Endothelial cell (in vitro differentiated cells): ENCODE results near the gene TSC22D1. TPM values are rescaled to one million over a fixed set of nuclear protein-coding genes. Genes with fewer than 3 reads are reported as not detected.

Experiments used
- DNase-seq: peaks from one replicate; pipeline ENCODE4 v3.0.0; 2021; ENCODE audit warnings: low spot score
- H3K27ac Mint-ChIP-seq: one replicate; pipeline ENCODE4 v1.8.0; 2021; ENCODE audit warnings: mixed read lengths, inconsistent platforms; ENCODE audit not compliant: unreplicated experiment
- H3K27me3 Mint-ChIP-seq: one replicate; pipeline ENCODE4 v1.8.0; 2021; ENCODE audit warnings: mild to moderate bottlenecking, moderate library complexity, mixed read lengths, inconsistent platforms; ENCODE audit not compliant: unreplicated experiment
- H3K36me3 Mint-ChIP-seq: one replicate; pipeline ENCODE4 v1.8.0; 2021; ENCODE audit warnings: mild to moderate bottlenecking, low read depth, mixed read lengths, inconsistent platforms; ENCODE audit not compliant: unreplicated experiment
- H3K4me1 Mint-ChIP-seq: one replicate; pipeline ENCODE4 v1.8.0; 2021; ENCODE audit warnings: mild to moderate bottlenecking, mixed read lengths, inconsistent platforms; ENCODE audit not compliant: unreplicated experiment
- H3K4me3 Mint-ChIP-seq: one replicate; pipeline ENCODE4 v1.8.0; 2021; ENCODE audit warnings: mild to moderate bottlenecking, mixed read lengths, inconsistent platforms; ENCODE audit not compliant: unreplicated experiment
- H3K9me3 Mint-ChIP-seq: one replicate; pipeline ENCODE4 v1.8.0; 2021; ENCODE audit warnings: mixed read lengths, inconsistent platforms; ENCODE audit not compliant: unreplicated experiment
- total RNA-seq: library from RNA; stranded (reverse); fragmentation: NEBNext Ultra II Directional; extraction: Animal tissue kit (Norgen Biotek cat#: 25700); gene quantifications from one replicate; pipeline ENCODE4 v1.2.1, GENCODE V29; 2021; ENCODE audit not compliant: unreplicated experiment
- TF ChIP-seq, protein P1 (sequence below): fragments of 200-600 bp; sonication (generic); IDR thresholded peaks from one replicate; pipeline ENCODE4 v1.5.0; 2021; ENCODE audit warnings: antibody characterized with exemption; ENCODE audit not compliant: unreplicated experiment

TSC22D1 gene
- total RNA-seq, 1 donor from 2014 or later: 73.0 TPM

DNA sequence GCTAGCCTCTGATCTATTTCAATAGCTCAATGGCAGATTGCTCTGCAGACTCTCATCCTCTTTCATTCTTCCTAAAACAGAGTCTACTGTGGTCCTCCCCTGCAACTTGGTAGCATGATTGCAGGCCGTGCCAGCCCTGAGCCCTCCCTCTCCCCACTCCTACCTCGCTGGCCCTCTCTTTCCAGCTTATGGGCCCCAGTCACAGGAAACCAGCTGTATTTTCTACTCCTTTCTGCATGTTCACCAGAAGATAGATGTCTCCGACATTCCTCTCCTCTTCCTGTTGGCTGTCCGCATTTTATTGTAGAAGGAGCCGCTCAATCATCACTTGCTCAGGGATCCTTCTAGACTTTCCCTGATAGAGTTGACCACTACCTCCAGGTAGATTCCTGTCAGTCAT lies 152.3 kb downstream of the TSC22D1 start:
- no peak for DNase-seq
- TF ChIP-seq, protein P1, sequence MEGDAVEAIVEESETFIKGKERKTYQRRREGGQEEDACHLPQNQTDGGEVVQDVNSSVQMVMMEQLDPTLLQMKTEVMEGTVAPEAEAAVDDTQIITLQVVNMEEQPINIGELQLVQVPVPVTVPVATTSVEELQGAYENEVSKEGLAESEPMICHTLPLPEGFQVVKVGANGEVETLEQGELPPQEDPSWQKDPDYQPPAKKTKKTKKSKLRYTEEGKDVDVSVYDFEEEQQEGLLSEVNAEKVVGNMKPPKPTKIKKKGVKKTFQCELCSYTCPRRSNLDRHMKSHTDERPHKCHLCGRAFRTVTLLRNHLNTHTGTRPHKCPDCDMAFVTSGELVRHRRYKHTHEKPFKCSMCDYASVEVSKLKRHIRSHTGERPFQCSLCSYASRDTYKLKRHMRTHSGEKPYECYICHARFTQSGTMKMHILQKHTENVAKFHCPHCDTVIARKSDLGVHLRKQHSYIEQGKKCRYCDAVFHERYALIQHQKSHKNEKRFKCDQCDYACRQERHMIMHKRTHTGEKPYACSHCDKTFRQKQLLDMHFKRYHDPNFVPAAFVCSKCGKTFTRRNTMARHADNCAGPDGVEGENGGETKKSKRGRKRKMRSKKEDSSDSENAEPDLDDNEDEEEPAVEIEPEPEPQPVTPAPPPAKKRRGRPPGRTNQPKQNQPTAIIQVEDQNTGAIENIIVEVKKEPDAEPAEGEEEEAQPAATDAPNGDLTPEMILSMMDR: no peak
- H3K4me1 Mint-ChIP-seq: peaks cover 17% of the 10 kb centered on the region
- no peak overlapping the region for H3K4me3 Mint-ChIP-seq
- peaks cover 7% of the 10 kb centered on the region for H3K27me3 Mint-ChIP-seq
- H3K36me3 Mint-ChIP-seq: no peaks in the 10 kb centered on the region
- H3K9me3 Mint-ChIP-seq: no peaks in the 10 kb centered on the region
- no peak overlapping the region for H3K27ac Mint-ChIP-seq

DNA sequence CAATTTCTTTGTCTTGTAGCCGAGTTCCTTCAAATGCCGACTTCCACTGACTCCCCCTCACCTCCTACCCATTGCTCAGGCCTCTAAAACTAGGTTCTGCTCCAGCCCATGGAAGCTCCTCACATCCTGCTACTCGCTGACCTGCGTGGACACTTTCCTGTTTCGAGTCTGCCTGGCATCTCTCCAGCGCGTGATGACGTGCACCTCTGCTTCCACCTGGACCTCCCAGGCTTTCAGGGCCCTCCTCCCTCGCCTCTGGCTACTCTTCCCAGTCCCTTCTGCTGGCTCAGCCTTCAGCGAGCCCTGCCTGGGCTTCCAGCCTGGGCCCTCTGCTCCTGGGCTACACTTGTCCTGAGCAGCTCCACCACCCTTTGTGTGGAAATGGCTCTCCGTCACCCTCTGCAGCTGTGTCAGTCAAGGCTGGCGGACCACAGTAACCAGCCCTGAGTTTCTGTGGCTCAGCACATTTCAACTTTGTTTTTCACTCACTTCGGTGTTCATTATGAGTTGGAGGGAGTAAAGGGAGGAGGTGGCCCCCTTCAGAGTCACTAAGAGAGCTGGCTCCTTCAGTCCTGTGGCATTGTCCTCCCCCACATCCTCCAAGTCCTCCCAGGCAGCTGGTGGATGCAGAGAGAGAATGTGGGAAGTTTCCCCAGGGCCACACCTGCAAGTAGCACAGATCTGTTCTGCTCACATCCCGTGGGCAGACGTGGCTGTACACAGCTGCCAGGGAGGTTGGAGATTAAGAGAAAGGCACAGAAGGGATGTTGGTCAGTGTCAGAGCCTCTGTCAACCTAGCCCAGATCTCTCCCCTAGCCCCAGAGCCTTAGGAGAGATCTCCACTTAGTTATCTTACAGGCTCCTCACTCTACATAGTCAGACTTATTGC lies 153.1 kb downstream of the TSC22D1 start:
- no peak for DNase-seq
- H3K27ac Mint-ChIP-seq: no peak overlapping the region
- H3K9me3 Mint-ChIP-seq: no peaks in the 10 kb centered on the region
- H3K4me3 Mint-ChIP-seq: no peak overlapping the region
- TF ChIP-seq, protein P1: no peak
- H3K4me1 Mint-ChIP-seq: peaks cover 17% of the 10 kb centered on the region
- peaks cover 7% of the 10 kb centered on the region for H3K27me3 Mint-ChIP-seq
- no peaks in the 10 kb centered on the region for H3K36me3 Mint-ChIP-seq

DNA sequence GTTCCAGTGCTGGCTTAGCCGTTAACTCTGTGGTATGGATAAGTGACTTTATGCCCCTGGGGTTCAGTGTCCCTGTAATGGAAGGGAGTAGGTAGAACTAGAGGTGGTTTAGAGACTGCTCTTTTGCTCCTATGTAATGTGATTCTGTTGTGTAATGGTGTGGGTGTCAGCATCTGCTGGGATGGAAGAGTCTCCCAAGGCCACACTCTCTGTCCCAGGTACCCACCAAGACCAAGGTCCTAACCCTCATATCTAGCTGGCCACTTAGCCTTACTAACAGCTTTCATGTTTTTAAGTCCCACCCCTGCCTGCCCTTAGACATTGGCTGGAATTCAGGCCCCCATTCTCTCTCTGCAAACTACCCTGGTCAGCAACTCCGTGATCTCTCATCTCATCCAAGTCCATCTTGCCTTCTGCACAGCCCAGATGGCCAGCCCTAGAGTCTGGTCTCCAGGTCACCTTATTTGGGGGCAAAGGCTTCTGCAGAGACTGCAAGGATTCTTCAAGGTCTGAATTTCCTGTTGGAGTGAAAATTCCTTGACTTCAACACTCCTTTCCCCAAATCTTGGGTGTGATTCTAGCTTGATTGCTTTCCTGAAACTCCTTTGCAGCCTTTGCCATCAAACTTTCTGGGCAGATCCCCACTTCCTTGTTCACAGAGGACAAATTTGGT lies 154.1 kb downstream of the TSC22D1 start:
- Mint-ChIP-seq H3K4me3 (no peak overlapping the region), H3K4me1 (peaks cover 17% of the 10 kb centered on the region), H3K27me3 (peaks cover 9% of the 10 kb centered on the region), H3K27ac (no peak overlapping the region), H3K9me3 (no peaks in the 10 kb centered on the region), H3K36me3 (no peaks in the 10 kb centered on the region)
- no peak for DNase-seq
- TF ChIP-seq, protein P1: no peak

DNA sequence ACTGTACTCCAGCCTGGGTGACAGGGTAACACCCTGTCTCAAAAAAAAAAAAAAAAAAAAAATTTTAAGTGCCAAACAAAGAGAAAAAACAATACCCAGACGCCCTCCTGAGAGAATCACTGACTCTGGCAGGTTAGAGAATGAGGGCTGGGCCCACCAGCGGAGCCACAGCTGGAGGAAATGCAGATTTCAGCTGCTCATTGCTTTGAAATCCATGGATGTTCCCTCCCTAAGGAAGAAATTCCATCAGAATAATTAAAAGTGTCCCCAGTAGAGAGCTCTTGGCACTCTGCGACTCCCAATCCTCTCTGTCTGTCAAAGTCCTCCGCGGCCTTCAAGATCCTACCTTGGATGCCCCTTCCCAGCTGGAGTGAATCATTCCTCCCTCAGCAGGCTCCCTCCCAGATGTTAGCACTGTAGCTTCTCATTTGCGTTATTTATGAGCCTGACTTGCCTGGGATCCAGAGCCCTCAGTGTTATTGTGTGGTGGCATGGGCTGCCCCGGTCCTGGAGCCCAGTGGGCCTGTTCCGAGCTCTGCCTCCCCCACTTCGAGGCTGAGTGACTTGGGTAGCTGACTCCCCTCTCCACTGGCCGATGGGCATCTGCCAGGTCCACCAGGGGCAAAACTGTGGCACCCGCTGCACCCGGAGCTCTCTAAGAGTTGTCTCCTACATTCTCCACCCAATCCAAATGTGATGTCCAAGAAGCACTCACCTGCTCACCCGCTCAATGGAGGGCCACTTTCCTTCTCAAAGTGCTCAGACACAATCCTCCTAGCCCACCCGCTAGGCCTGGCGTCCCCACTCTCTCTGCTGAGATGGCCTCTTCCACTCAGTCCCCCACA lies 155.5 kb downstream of the TSC22D1 start:
- TF ChIP-seq, protein P1: no peak
- H3K4me1 Mint-ChIP-seq: peaks cover 16% of the 10 kb centered on the region
- H3K36me3 Mint-ChIP-seq: no peaks in the 10 kb centered on the region
- no peaks in the 10 kb centered on the region for H3K9me3 Mint-ChIP-seq
- no peak overlapping the region for H3K4me3 Mint-ChIP-seq
- no peak for DNase-seq
- peaks cover 9% of the 10 kb centered on the region for H3K27me3 Mint-ChIP-seq
- H3K27ac Mint-ChIP-seq: no peak overlapping the region
